Glomerular visceral epithelial cell (primary cell): Measurements from ENCODE around the gene CTNNAL1.
A peak's percentile ranks its signal among the peaks of the same experiment; 100 is the strongest.
"Not testable (repeated sequence)": the region's sequence is repeated elsewhere in the genome, so short reads cannot be mapped to it uniquely, and the experiment has no call there.

ENCODE experiments used
- DNase-seq: peaks from one replicate; pipeline ENCODE4 v3.0.0-alpha.2; 2016; ENCODE audit errors: extremely low spot score

CTNNAL1 gene, protein sequence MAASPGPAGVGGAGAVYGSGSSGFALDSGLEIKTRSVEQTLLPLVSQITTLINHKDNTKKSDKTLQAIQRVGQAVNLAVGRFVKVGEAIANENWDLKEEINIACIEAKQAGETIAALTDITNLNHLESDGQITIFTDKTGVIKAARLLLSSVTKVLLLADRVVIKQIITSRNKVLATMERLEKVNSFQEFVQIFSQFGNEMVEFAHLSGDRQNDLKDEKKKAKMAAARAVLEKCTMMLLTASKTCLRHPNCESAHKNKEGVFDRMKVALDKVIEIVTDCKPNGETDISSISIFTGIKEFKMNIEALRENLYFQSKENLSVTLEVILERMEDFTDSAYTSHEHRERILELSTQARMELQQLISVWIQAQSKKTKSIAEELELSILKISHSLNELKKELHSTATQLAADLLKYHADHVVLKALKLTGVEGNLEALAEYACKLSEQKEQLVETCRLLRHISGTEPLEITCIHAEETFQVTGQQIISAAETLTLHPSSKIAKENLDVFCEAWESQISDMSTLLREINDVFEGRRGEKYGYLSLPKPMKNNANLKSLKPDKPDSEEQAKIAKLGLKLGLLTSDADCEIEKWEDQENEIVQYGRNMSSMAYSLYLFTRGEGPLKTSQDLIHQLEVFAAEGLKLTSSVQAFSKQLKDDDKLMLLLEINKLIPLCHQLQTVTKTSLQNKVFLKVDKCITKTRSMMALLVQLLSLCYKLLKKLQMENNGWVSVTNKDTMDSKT

GRCh38 chr9:109012876-109013678 is at the start of gene CTNNAL1:
CTNNAL1 (minus strand) TSS chr9:109013499; CDS start chr9:109013442, 57 bp downstream.
- peak; percentile 96 for DNase-seq

GRCh38 chr9:109062543-109062942 is 49.2 kb upstream of the CTNNAL1 start:
- DNase-seq, result no peak

DNA sequence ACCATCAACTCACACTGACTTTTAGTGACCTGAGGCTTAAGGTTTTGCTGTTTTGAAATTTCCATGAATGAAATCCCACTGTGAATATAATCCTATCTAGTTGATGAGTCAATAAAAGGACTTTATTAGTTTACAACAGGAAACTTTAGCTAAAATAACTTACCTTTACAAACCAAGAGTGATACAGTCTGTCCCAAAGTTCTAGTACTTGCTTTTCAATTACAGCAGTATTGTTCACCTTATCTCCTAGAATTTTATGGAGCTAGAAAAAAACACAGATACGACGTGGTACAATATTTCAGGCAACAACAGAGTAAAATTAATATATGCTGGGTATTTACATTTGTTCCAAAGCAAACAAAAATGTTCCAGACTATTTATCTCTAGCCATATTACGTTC is 46.9 kb upstream of the CTNNAL1 start:
- DNase-seq, result no peak

DNA sequence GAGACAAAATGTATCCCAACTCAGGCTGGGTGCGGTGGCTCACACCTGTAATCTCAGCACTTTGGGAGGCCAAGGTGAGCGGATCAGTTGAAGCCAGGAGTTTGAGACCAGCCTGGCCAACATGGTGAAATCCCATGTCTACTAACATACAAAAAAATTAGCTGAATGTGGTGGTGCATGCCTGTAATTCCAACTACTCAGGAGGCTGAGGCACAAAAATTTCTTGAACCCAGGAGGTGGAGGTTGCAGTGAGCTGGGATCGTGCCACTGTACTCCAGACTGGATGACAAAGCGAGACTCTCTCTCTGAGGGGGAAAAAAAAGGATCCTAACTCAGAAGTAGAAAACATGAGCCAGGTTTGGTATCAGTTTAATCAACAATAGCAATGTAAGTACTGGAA is 39.8 kb upstream of the CTNNAL1 start:
- not testable (repeated sequence) for DNase-seq

DNA sequence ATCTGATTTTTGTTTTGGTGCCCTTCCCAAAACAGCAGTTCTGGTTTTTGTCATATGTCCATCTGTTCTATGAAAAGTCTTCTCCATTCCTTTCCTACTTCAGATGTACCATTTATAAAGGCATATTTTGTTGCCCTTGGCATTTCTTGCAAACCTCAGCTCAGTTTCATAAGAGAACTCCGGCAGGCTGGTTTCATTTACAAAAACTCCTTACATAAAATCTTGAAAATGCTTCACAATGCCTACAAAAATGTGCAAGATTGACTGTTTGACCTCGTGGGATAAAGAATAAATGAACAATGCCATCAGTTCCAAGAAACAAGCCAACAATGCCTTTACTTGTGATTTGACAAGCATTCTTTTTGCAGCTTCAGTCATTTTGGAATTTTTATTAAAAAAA is 39.1 kb upstream of the CTNNAL1 start:
- no peak for DNase-seq

- no peak for DNase-seq
These were observed 38.4 kb upstream of the CTNNAL1 start for GRCh38 chr9:109051733-109052132.

- no peak for DNase-seq
These were observed 37.1 kb upstream of the CTNNAL1 start for GRCh38 chr9:109050444-109050843.

DNA sequence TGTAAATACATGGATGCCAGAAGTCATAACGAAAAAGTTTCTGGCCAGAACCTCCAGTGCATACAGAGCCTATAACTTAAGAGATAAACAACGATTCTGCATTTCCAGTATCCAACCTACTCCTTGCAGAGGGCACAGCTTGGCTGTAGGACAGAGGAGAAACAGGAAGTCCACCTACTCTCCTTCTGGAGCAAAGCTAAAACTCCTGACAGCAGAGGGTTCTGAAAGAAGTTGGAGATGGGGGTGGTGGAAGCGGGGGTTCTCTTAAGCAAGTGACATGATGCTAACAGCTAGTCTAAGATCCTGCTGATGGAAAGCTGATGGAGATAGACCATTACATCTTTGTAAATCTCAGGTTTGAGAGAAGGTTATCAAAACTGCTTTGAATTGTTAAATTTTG is 35.5 kb upstream of the CTNNAL1 start:
- no peak for DNase-seq

- no peak for DNase-seq
These were observed 34.0 kb upstream of the CTNNAL1 start for GRCh38 chr9:109047259-109047658.

- DNase-seq, result no peak
These were observed 33.0 kb upstream of the CTNNAL1 start for GRCh38 chr9:109046346-109046745.

DNA sequence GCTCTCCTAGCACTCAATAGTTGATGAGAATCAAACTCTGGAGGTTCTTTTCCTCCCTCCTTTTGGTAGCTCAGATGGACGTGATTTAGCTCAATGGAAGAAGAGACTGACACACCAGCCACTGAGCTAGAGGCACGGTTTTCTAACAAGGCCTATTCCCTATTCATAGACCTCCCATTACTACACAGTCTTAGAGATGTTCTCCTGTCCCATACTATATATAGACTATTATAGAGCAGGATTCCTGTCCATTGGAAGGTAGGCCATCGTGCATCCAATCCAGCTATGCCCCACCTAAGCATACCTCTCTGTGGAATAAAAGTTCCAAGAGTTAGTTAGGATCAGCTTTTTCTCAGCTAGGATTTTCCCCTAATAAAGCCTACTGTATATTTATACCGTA is 30.3 kb upstream of the CTNNAL1 start:
- no peak for DNase-seq

GRCh38 chr9:109040571-109040970 is 27.3 kb upstream of the CTNNAL1 start:
- DNase-seq, result no peak

DNA sequence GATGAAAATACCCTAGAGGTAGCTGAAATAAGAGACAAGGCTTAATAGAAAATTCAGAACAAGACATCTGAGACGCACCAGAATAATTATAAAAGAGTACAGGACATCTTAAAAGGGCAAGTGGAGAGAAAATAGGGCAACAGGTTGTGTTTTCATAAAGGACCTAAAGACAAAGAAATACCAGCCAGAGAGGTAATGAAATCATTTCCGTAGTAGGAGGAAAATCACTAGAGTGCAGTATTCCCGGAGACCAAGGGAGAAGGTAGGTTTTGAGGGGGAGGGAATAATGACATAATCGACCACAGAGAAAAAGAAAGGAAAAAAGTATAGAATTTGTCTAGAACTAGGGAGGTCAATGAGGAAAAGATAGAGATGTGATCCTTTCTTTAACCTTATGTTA is 26.2 kb upstream of the CTNNAL1 start:
- DNase-seq, result peak; percentile 38

DNA sequence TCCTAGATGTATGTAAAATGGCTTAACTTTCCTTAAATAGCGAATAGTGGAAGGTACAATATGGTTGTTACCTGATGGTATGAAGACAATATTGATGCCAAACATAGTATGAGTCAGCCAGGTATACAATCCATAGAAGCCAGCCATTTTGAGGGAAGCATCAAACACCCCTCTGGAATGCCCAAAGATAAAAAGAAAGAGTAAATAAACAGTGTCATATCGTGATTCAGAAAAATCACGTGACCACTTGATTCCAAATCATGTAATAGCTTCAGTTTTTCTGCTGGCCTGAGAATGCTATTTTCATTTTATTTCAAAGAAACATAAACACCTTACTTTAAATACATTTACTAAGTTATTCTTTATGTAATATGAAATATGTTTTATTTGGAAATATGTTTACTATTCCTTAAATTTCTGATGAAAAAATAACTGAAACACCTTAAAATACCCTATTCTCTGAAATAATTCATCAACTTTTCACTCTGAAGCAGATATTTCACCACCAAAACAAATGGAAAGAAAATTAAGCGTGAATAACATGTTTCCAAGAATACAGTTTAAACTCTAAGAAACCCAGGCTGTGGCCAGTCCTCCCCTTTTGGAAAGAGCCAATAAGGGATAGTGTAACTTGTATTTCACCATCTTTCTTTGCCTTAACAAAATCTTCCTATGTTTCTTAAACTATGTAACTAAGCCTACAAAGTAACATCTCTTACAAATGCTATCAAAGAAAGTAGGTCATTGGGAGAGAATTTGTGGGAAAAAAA is 24.8 kb upstream of the CTNNAL1 start:
- no peak for DNase-seq

DNA sequence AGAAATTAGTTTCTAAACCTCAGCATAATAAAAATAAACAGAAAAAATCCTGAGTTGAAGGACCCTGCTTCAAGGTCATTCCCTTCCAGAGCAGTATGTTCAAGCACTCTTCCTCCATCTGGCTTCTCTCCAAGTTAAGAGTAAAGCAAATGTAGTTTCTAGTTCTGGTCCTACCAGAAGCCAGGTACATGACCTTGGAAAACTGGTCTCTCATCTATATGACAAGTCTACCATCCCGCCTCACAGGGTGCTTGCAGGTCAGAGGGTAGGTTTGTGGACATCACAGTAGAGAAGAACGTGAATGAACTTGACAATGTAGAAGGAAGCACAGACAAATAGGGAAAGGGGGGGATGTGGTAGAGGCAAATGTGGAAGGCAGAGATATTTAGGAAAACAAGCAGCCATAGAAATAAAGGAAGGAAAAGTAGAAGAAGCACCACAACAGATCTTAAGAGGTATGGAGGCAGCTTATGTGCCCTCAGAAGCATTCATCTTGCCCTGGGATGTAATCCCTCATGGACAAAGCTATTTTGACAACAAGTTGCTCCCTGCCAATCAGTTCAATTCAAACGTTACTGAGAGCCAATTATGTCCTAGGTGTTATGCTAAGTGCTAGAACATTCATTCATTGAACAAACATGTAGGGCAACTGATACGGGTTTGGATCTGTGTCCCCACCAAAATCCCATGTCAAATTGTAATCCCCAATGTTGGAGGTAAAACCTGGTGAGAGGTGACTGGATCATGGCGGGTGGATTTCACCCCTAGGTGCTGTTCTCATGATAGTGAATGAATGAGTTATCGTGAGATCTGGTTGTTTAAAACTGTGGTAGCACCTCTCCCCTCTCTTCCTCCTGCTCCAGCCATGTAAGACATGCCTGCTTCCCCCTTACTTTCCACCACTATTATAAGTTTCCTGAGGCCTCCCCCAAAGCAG is 23.7 kb upstream of the CTNNAL1 start:
- no peak for DNase-seq

- DNase-seq, result peak; percentile 79
These were observed 22.6 kb upstream of the CTNNAL1 start for GRCh38 chr9:109035684-109036423.

GRCh38 chr9:109033941-109034700 is 20.8 kb upstream of the CTNNAL1 start:
- DNase-seq, result no peak

DNA sequence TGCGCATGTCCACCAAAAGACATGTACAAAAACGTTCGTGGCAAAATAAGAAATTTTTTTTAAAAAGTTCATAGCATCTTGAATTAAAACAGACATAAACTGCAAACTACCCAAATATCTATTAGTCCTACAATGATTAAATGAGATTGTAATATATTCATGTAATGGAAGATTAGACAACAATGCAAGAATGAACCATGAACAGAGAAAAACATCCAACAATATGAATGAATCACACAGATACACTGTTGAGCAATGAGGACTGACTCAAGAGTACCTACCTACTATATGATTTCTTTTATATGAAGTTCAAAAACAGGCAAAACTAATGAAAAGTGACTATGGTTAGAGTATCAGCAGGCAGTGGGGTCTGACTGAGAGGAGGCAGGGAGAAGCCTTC is 17.9 kb upstream of the CTNNAL1 start:
- DNase-seq, result no peak

GRCh38 chr9:109030426-109030825 is 17.1 kb upstream of the CTNNAL1 start:
- DNase-seq, result no peak
